ENCODE measurements around the gene SCYL2.

GRCh38 chr12:100365411-100365810, 98.4 kb downstream of the SCYL2 start:
- TF ChIP-seq SETDB1 (CRISPR knock-in tag; IDR thresholded peaks at IDR 0.05; ENCODE audit: borderline replicate concordance) (no peak), TAF1 (CRISPR knock-in tag; IDR thresholded peaks at IDR 0.05) (no peak), TCF7 (IDR thresholded peaks at IDR 0.05; ENCODE audit: low read depth) (no peak), ZHX2 (IDR thresholded peaks at IDR 0.05; ENCODE audit: low read depth) (no peak), ZHX2 (CRISPR knock-in tag; IDR thresholded peaks at IDR 0.05; ENCODE audit: borderline replicate concordance) (no peak), SATB2 (CRISPR knock-in tag; IDR thresholded peaks at IDR 0.05) (no peak)

Data from HepG2 (cell line).